ENCODE data around the gene TTC33. TPM values are rescaled to one million over a fixed set of nuclear protein-coding genes. Genes with fewer than 3 reads are reported as not detected.

Gene TTC33
- total RNA-seq, 4 donors from 2014 or later: 11.3 to 19.0 (median 14.9) TPM

- H3K36me3 ChIP-seq: no peaks in the 10 kb centered on the region
- no peaks in the 10 kb centered on the region for H3K27me3 ChIP-seq
- TF ChIP-seq POLR2A (IDR thresholded peaks at IDR 0.05) (no peak), CTCF (IDR thresholded peaks at IDR 0.05) (no peak)
- no peaks in the 10 kb centered on the region for H3K4me1 ChIP-seq
- no peaks in the 10 kb centered on the region for H3K9me3 ChIP-seq
- peak overlapping the region in 2 of 4 donors; percentile 5 to 18 for H3K27ac ChIP-seq
- DNase-seq: peak in 2 of 3 donors; percentile 64 to 78
- no peak overlapping the region for H3K4me3 ChIP-seq
These were observed 55.5 kb downstream of the TTC33 start for GRCh38 chr5:40700116-40700782.

GRCh38 chr5:40694433-40694832, 61.3 kb downstream of the TTC33 start:
- no peak for TF ChIP-seq CTCF (IDR thresholded peaks at IDR 0.05)
- no peak for TF ChIP-seq POLR2A (IDR thresholded peaks at IDR 0.05)
- Histone ChIP-seq H3K27me3 (no peaks in the 10 kb centered on the region), H3K36me3 (peaks cover 0 to 32% (median 0%) of the 10 kb centered on the region in 3 donors), H3K4me1 (peaks cover 0 to 11% (median 2%) of the 10 kb centered on the region in 4 donors), H3K4me3 (no peak overlapping the region), H3K9me3 (no peaks in the 10 kb centered on the region), H3K27ac (no peak overlapping the region)
- no peak for DNase-seq

- Histone ChIP-seq H3K36me3 (peaks cover 0 to 37% (median 0%) of the 10 kb centered on the region in 3 donors), H3K27ac (no peak overlapping the region), H3K4me1 (peaks cover 0 to 36% (median 3%) of the 10 kb centered on the region in 4 donors), H3K27me3 (no peaks in the 10 kb centered on the region), H3K4me3 (no peak overlapping the region), H3K9me3 (no peaks in the 10 kb centered on the region)
- no peak for DNase-seq
- TF ChIP-seq CTCF (IDR thresholded peaks at IDR 0.05) (no peak), POLR2A (IDR thresholded peaks at IDR 0.05) (no peak)
These were observed 63.9 kb downstream of the TTC33 start for GRCh38 chr5:40691894-40692293.

GRCh38 chr5:40690267-40690666, 65.5 kb downstream of the TTC33 start:
- H3K9me3 ChIP-seq: no peaks in the 10 kb centered on the region
- no peaks in the 10 kb centered on the region for H3K27me3 ChIP-seq
- no peak for TF ChIP-seq CTCF (IDR thresholded peaks at IDR 0.05)
- TF ChIP-seq POLR2A (IDR thresholded peaks at IDR 0.05): no peak
- no peak for DNase-seq
- peaks cover 0 to 53% (median 3%) of the 10 kb centered on the region in 4 donors for H3K4me1 ChIP-seq
- H3K36me3 ChIP-seq: peaks cover 0 to 37% (median 0%) of the 10 kb centered on the region in 3 donors
- H3K4me3 ChIP-seq: no peak overlapping the region
- no peak overlapping the region for H3K27ac ChIP-seq

- Histone ChIP-seq H3K9me3 (no peaks in the 10 kb centered on the region), H3K36me3 (peaks cover 0 to 32% (median 0%) of the 10 kb centered on the region in 3 donors), H3K4me1 (peaks cover 0 to 54% (median 3%) of the 10 kb centered on the region in 4 donors), H3K27ac (no peak overlapping the region), H3K4me3 (no peak overlapping the region), H3K27me3 (no peaks in the 10 kb centered on the region)
- DNase-seq: peak in 1 of 3 donors; percentile 57
- TF ChIP-seq CTCF (IDR thresholded peaks at IDR 0.05): no peak
- TF ChIP-seq POLR2A (IDR thresholded peaks at IDR 0.05): no peak
These were observed 66.3 kb downstream of the TTC33 start for GRCh38 chr5:40689438-40689837.

Measured in Peyer's patch (tissue), 4 donors.